DMS 273 treated with DMSO at 0.1 percent for 48 hours (cell line): ENCODE results near the gene PWP1.

Experiments
- DNase-seq: peaks from one replicate; lab custom pipeline; 2025; lab: John Stamatoyannopoulos, UW

PWP1 gene

DNA sequence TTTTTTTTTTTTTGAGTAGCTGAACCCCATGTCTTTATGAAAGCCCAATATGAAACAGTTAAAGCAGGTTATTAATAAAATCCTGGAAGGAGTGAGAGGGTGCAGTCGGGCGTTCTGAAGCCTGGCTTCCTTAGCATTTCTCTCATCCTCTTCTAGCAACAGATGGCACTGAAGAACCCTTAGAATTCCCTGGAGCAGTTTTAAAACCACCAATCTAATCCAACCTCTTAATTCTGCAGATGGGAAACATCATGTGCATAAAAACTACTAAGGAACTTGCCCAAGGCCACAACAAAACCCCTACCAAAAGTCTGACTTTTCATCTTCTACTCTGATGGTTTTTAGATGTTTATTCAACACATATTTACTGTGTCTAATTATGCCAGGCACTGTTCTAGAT lies 50.2 kb downstream of the PWP1 start:
- no peak for DNase-seq

DNA sequence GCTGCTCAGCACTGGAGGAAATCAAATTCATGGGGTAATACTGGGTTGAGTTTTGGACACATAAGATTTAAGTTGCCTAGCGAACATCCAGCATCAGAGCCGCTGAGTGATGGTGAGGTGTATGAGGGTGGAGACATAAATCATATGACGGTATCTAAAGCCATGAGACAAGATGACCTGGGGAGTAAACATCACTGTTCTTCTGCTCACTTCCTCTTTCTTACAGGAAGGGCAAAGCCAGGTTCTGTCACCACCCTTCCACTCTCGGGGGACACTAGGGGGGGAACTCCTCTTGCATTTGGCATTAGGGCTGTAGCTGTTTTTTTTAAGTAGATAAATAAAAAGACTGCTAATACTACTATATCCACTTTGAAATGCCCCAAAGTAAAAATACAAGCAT lies 51.3 kb downstream of the PWP1 start:
- DNase-seq: no peak

DNA sequence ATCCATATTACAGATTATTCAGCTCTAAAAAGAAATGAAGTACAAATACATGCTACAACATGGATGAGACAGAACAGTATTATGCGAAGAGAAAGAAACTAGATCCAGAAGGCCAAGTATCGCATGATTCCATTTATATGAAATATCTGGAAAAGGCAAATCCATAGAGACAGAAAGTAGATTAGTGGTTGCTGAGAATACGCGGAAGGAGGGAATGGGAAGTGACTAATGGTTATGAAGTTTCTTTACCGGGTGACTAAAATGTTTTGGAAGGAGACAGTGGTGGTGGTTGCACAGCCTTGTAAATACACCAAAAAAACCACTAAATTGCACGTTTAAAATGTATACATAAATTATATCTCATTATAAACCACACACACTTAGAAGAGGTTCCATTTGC lies 62.9 kb downstream of the PWP1 start:
- no peak for DNase-seq

DNA sequence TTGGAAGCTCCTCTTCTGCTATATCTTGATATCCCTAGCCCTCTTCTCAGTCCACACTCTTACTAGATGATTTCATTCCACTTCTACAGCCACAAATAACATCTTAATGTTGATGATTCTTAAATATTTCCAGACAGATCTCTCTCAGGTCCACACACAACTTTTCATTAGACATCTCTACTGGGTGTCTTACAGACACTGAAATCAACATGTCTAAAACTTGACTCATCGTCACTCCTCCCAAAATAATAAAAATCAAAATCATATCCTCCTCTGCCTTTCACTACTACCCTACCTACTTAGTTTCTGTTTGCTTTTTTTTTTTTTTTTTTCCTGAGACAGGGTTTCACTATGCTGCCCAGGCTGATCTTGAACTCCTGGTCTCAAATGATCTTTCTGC lies 63.5 kb downstream of the PWP1 start:
- no peak for DNase-seq

DNA sequence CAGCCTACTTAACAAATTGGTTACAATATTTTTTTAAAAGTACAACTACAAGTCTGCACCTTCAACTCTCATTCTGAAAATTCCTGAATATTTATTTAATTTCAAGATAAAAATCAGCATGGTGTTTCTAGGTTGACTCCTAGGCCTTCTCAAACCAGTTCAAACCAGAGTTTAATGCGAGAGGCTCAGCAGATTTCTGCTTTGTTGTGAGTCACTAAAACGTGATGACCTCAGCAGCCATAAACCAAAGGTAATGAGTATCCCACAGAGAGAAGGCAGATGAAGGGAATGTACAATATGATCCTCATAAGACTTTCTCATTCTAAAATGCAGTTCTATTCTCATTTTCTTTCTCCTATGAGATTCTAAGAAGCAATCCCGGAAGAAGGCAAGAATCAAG lies 73.8 kb downstream of the PWP1 start:
- DNase-seq: no peak

DNA sequence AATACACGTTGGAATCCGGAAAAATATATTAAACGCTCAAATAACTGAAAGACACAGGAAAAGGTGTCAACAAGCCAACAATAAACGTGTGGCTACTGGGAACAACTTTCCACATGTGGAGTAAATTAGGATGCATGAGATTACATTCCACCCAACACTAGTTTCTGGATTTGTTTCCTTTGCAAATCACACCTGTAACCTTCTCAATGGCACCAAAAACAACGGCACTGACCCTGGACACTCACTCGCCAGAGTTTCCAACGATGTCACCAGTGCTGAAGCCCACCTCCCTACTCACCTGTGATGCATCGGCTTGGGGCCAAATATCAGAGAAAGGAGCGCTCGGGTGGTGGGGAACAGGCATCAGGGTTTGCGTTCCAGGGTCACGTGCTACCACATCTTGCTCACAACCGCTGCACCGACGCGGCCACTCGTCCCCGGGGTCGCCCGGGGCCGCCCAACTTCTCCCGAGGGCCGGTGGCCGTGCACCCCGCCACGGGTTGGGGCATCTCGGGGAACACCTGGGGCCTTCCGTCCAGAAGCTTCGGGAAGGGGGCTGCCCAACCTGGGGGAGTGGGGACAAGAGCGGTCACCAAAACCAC lies 74.7 kb downstream of the PWP1 start:
- DNase-seq: no peak

DNA sequence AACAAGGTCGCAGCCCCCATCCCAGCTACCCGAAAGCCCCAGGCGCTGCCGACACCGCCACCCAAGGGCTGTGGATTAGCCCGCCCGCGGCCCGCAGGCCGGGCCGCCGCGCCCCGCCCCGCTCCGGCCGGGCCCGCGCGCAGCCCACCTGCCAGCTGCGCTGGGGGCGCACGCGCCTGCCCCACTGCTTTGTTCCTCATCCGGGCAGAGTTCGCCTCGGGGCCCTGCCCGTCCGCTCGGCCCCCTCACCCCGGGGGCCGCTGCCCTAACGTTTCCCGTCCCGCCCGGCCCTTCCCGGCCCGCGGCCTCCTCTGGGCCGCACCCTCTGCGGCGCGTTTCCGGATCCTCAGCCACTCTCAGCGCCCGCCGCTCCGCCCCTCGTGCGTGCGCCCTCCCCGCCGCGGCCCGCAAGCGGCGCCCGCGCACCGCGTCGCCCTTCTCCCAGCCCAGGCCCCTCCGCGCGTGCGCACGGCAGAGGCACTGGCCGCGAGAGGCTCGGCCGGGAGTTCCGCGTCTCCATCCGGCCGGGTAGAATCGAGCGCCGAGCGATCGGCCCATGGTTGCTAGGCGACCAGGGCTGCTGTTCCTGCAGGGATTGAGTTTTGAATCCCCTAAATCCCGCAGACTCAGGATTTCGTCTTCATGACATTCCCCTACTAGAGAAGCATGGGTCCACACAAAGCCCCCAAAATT lies 75.4 kb downstream of the PWP1 start, which contains the start of gene PRDM4:
Gene PRDM4, minus strand, starts transcription at position 329 of the 693 bp plus-strand sequence. CDS start 622 bp downstream, outside the sequence.
- DNase-seq: peak; percentile 67

DNA sequence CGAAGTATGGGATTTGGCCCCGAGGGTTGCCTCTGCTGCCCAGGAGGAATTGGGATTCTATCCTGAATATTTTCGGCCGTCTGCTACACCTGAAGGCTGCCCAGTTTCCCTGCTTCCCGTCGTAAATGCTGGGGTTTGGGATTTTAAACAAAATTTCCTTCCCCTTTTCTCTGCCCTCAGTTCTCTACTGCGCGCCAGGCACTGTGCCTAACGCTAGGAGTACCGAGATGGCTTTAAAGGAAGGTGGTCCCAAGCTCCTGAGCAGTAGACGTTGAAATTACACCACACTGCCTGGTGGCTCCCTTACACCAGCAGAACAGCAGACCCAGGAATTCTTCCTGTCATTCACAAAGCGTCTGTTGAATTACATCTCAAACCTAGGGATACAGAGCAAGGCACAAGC lies 75.9 kb downstream of the PWP1 start:
- no peak for DNase-seq
